Measurements from ENCODE around the gene SLC25A52. TPM values are rescaled to one million over a fixed set of nuclear protein-coding genes. Genes with fewer than 3 reads are reported as not detected.
"Not testable (repeated sequence)": the region's sequence is repeated elsewhere in the genome, so short reads cannot be mapped to it uniquely, and the experiment has no call there.

Gene SLC25A52, protein sequence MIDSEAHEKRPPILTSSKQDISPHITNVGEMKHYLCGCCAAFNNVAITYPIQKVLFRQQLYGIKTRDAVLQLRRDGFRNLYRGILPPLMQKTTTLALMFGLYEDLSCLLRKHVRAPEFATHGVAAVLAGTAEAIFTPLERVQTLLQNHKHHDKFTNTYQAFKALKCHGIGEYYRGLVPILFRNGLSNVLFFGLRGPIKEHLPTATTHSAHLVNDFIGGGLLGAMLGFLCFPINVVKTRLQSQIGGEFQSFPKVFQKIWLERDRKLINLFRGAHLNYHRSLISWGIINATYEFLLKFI
- under 1 TPM in 1 of 4 donors, not detected in 3; 0.83 TPM for total RNA-seq

DNA sequence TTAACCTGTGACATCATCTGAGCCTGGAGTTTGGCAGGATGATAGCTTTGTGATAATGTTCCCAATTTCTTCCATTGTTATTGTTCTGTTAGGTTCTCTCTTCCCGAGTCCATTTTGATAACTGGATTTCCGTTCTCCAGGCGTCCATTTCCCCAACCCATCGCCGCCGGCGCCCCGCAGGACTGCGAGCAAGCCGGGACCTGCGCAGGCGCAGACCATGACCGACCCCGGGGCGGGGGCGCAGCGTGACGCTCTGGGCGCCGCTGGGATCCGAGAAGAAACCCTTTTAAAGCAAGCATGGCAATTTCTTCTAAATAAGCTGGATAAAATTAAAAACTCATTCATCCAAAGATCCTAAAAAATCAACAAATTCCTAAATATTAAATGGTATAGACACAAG, at the start of gene SLC25A52:
Gene SLC25A52 (minus strand): TSS at position 186 of the 400 bp plus-strand sequence. CDS start 219 bp downstream, outside the sequence.
- TF ChIP-seq POLR2AphosphoS5 (IDR thresholded peaks at IDR 0.05) (no peak), EP300 (IDR thresholded peaks at IDR 0.05) (no peak), POLR2A (IDR thresholded peaks at IDR 0.05; ENCODE audit: low read depth) (no peak)
- TF ChIP-seq, protein P1, sequence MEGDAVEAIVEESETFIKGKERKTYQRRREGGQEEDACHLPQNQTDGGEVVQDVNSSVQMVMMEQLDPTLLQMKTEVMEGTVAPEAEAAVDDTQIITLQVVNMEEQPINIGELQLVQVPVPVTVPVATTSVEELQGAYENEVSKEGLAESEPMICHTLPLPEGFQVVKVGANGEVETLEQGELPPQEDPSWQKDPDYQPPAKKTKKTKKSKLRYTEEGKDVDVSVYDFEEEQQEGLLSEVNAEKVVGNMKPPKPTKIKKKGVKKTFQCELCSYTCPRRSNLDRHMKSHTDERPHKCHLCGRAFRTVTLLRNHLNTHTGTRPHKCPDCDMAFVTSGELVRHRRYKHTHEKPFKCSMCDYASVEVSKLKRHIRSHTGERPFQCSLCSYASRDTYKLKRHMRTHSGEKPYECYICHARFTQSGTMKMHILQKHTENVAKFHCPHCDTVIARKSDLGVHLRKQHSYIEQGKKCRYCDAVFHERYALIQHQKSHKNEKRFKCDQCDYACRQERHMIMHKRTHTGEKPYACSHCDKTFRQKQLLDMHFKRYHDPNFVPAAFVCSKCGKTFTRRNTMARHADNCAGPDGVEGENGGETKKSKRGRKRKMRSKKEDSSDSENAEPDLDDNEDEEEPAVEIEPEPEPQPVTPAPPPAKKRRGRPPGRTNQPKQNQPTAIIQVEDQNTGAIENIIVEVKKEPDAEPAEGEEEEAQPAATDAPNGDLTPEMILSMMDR (IDR thresholded peaks at IDR 0.05): no peak
- 93% methylated on average over 21 of the region's 21 CpGs for WGBS

DNA sequence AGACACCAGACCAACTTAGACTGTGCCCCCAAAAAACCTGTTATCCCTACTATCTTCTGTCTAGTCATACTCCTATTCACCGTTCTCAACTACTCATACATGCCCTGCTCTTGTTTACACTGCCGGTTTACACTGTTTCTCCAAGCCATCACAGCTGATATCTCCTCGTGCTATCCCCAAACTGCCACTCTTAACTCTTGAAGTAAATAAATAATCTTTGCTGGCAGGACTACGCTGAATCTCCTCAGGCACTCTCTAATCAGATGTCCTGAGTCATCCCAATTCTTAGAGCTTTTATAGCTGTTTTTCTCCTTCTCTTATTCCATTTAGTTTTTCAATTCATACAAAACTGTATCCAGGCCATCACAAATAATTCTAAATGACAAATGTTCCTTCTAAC, 48.4 kb upstream of the SLC25A52 start:
- WGBS: 70% methylated on average over 4 of the region's 4 CpGs
- H3K36me3 ChIP-seq; H3K4me1 ChIP-seq; H3K27me3 ChIP-seq; H3K4me3 ChIP-seq; intact Hi-C loops (cut with DNase I); H3K27ac ChIP-seq (replicated peaks in 1 of 4); H3K9me3 ChIP-seq; DNase-seq (ENCODE audit: extremely low spot score): not testable (repeated sequence)

More for the DNA sequence above, at the start of gene SLC25A52:
- Histone ChIP-seq H3K4me1 (no peaks in the 10 kb centered on the region), H3K4me3 (no peak within 1 kb of the TSS), H3K9me3 (no peaks in the 10 kb centered on the region), H3K27ac (replicated peaks in 1 of 4) (no peak within 1 kb of the TSS), H3K27me3 (no peaks in the 10 kb centered on the region), H3K36me3 (no peaks in the 10 kb centered on the region)
- no peak for DNase-seq (ENCODE audit: extremely low spot score)
- intact Hi-C loops (cut with DNase I): no loop called here

DNA sequence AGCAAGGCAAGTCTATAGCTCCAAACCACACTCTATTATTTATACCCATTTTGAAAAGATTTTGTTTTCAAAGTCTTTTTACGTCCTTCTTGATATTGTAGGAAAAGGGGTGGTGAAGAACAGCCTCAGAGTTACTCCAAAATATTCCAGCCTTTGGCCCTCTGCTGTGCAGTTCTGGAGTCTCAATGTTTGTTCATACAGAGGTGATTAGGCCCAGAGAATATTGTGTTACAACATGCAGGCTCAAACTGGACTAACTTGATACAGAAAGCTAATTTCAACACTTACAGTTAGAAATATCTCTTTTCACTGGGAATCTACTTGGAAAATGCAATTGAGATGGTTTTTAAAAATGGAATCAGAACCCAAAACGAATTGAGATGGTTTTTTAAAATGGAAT, 40.4 kb upstream of the SLC25A52 start:
- no peaks in the 10 kb centered on the region for H3K36me3 ChIP-seq
- TF ChIP-seq POLR2A (IDR thresholded peaks at IDR 0.05; ENCODE audit: low read depth) (no peak), POLR2AphosphoS5 (IDR thresholded peaks at IDR 0.05) (no peak), EP300 (IDR thresholded peaks at IDR 0.05) (no peak)
- TF ChIP-seq, protein P1 (IDR thresholded peaks at IDR 0.05): no peak
- no peak overlapping the region for H3K27ac ChIP-seq (replicated peaks in 1 of 4)
- DNase-seq (ENCODE audit: extremely low spot score): no peak
- H3K9me3 ChIP-seq: no peaks in the 10 kb centered on the region
- intact Hi-C loops (cut with DNase I): no loop called here
- no peak overlapping the region for H3K4me3 ChIP-seq
- 73% methylated on average over 2 of the region's 2 CpGs for WGBS
- no peaks in the 10 kb centered on the region for H3K27me3 ChIP-seq
- H3K4me1 ChIP-seq: no peaks in the 10 kb centered on the region

DNA sequence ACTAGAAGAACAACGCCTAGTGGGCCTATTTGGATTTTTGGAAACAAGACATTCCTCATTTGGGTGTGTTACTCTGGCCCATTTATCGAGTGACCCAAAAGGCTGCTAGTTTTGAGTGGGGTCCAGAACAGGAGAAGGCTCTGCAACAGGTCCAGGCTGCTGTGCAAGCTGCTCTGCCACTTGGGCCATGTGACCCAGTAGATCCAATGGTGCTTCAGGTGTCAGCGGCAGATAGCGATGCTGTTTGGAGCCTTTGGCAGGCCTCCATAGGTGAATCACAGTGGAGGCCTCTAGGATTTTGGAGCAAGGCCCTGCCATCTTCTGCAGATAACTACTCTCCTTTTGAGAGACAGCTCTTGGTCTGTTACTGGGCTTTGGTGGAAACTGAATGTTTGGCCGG, 38.6 kb upstream of the SLC25A52 start:
- H3K9me3 ChIP-seq; DNase-seq (ENCODE audit: extremely low spot score); H3K27me3 ChIP-seq; H3K27ac ChIP-seq (replicated peaks in 1 of 4); H3K4me3 ChIP-seq; H3K36me3 ChIP-seq; intact Hi-C loops (cut with DNase I); H3K4me1 ChIP-seq: not testable (repeated sequence)
- 96% methylated on average over 2 of the region's 5 CpGs for WGBS

DNA sequence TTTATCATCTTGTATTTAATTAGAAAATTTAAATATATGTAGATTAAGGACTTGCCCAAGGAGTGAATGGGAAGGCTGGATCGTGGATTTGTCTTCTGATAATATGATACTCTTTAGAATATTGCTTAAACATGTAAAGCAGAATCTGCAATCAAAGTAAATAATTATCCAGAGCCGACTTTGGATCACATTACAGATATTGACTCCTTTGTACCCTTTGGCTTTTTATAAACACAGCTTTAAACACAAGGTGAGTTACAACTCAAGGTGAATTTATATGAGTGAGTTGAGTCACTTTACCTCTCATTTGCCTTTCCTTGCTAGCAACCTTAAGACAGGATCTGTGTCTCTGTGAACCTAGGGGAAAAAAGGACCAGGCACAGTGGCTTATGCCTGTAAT, 37.7 kb upstream of the SLC25A52 start:
- Histone ChIP-seq H3K4me3 (no peak overlapping the region), H3K27ac (replicated peaks in 1 of 4) (no peak overlapping the region), H3K9me3 (no peaks in the 10 kb centered on the region), H3K4me1 (no peaks in the 10 kb centered on the region), H3K27me3 (no peaks in the 10 kb centered on the region), H3K36me3 (no peaks in the 10 kb centered on the region)
- TF ChIP-seq POLR2A (IDR thresholded peaks at IDR 0.05; ENCODE audit: low read depth): no peak
- TF ChIP-seq, protein P1 (IDR thresholded peaks at IDR 0.05): no peak
- no peak for TF ChIP-seq EP300 (IDR thresholded peaks at IDR 0.05)
- WGBS: 90% methylated on average over 2 of the region's 2 CpGs
- no peak for DNase-seq (ENCODE audit: extremely low spot score)
- intact Hi-C loops (cut with DNase I): no loop called here

DNA sequence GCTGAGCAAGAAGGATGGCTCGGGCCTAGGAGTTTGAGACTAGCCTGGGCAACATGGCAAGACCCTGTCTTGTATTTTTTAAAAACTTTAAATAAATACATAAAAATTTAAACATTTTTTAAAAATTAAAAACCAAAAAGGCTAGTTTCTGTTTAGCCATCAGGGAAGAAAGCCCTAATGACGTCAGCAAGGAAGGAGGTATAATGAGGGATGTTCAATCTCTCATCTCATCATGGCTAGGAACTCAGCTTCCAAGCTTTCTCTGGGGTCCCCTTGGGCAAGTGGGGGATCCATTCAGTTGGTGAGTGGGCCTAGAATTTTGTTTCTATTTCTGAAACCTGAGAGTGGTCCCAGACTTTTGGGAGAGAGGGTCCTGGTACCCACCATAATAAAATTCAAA, 35.1 kb upstream of the SLC25A52 start:
- Histone ChIP-seq H3K9me3 (no peaks in the 10 kb centered on the region), H3K27ac (replicated peaks in 1 of 4) (no peak overlapping the region), H3K4me1 (no peaks in the 10 kb centered on the region), H3K27me3 (no peaks in the 10 kb centered on the region), H3K4me3 (no peak overlapping the region), H3K36me3 (no peaks in the 10 kb centered on the region)
- DNase-seq (ENCODE audit: extremely low spot score): no peak
- 87% methylated on average over 2 of the region's 2 CpGs for WGBS
- no peak for TF ChIP-seq EP300 (IDR thresholded peaks at IDR 0.05)
- no peak for TF ChIP-seq POLR2A (IDR thresholded peaks at IDR 0.05; ENCODE audit: low read depth)
- TF ChIP-seq, protein P1 (IDR thresholded peaks at IDR 0.05): no peak
- no peak for TF ChIP-seq POLR2AphosphoS5 (IDR thresholded peaks at IDR 0.05)
- intact Hi-C loops (cut with DNase I): no loop called here

Data from esophagus muscularis mucosa (tissue), 4 donors.